AG09319 (cell line): Measurements from ENCODE around the gene VAC14.

ENCODE experiments used
- DNase-seq: peaks from one replicate; pipeline ENCODE4 v3.0.0-alpha.2; 2010; ENCODE audit warnings: low read depth; ENCODE audit errors: extremely low read depth
- TF ChIP-seq, protein P1 (sequence below): IDR thresholded peaks from 2 replicates; pipeline ENCODE4 v1.5.1; 2011; ENCODE audit warnings: low read depth, mild to moderate bottlenecking, inconsistent platforms, low read length, moderate library complexity

VAC14 gene

DNA sequence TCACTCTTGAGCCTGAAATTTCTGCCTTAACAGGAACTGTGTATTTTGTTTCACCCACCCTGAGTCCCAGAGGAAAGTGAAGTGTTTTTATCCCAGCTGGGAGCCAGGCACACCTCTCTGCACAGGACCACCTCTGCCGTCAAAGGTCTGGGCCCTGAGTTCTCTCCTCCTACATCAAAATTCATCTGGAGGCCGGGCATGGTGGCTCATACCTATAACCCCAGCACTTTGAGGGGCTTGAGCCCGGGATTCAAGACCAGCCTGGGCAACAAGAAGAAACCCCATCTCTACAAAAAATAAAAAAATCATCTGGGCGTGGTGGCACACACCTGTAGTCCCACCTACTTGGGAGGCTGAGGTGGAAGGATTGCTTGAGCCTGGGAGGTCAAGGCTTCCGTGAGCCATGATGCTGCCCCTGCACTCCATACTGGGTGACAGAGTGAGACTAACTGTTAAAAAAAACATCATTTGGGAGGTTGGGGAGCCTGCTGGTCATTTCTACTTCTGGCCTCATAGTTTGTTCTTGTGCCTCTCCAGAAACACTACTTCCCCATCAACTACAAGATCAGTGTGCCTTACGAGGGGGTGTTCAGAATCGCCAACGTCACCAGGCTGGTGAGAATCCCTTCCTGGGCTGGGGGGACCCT lies 144.8 kb downstream of the VAC14 start:
- TF ChIP-seq, protein P1, sequence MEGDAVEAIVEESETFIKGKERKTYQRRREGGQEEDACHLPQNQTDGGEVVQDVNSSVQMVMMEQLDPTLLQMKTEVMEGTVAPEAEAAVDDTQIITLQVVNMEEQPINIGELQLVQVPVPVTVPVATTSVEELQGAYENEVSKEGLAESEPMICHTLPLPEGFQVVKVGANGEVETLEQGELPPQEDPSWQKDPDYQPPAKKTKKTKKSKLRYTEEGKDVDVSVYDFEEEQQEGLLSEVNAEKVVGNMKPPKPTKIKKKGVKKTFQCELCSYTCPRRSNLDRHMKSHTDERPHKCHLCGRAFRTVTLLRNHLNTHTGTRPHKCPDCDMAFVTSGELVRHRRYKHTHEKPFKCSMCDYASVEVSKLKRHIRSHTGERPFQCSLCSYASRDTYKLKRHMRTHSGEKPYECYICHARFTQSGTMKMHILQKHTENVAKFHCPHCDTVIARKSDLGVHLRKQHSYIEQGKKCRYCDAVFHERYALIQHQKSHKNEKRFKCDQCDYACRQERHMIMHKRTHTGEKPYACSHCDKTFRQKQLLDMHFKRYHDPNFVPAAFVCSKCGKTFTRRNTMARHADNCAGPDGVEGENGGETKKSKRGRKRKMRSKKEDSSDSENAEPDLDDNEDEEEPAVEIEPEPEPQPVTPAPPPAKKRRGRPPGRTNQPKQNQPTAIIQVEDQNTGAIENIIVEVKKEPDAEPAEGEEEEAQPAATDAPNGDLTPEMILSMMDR, result no peak
- no peak for DNase-seq

DNA sequence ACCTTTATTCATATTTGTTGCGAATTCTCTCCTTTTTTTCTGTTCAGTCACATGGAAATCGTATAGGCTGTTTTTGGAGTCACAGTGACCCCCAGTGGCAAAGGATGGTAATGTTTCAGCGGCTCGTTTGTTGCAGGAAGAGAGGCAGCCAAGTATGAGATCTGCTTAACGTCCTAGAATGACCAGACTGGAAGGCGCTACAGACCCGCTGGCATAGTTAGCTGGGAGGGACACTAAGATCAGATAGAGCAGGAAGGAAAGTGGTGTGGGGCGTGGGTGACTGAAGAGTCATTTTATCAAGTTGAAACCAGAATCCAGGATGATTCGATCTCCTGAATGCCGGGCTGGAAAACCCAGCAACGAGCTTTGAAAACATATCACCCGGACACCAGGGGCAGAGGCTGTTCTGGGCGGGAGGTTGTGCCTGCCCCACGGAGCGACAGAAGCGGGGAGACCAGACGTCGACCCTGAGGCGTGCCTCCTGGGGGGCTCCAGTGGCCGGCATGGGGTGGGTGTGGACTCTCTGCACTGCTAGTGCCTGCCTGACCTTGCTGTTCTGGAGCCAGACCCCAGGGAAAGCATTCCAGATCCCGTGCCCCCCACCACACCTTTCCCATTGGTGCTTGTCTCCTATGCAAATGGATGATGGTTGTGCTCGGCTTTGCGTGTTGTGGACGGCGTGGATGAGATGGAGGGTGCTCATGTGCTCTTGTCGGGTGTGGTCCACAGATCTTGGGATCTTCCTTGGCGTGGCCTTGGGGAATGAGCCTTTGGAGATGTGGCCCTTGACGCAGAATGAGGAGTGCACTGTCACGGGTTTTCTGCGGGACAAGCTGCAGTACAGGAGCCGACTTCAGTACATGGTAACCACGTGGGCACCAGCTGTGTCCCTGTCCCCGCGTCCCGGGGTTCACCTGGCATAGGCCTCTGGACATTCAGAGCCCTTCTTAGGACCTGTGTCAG lies 146.9 kb downstream of the VAC14 start:
- no peak for DNase-seq
- TF ChIP-seq, protein P1, result peak; percentile 82

DNA sequence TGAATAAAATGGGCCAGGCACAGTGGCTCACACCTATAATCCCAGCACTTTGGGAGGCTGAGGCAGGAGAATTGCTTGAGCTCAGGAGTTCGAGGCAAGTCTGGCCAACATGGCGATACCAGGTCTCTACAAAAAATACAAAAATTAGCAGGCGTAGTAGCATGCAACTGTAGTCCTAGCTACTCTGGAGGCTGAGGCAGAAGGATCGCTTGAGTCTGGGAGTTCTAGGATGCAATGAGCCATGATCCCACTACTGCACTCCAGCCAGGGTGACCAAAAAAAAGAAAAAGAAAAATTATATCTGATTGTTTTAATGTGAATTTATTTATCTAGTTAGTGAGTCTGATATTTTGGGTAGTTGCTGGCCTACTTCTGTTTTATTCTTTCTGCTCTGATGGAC lies 147.6 kb downstream of the VAC14 start:
- TF ChIP-seq, protein P1, result no peak

GRCh38 chr16:70652322-70652721 lies 148.6 kb downstream of the VAC14 start:
- DNase-seq, result no peak
- TF ChIP-seq, protein P1, result no peak

More for the DNA sequence above, 147.6 kb downstream of the VAC14 start:
- no peak for DNase-seq

GRCh38 chr16:70651524-70651923 lies 149.4 kb downstream of the VAC14 start:
- DNase-seq, result no peak
- TF ChIP-seq, protein P1, result no peak

DNA sequence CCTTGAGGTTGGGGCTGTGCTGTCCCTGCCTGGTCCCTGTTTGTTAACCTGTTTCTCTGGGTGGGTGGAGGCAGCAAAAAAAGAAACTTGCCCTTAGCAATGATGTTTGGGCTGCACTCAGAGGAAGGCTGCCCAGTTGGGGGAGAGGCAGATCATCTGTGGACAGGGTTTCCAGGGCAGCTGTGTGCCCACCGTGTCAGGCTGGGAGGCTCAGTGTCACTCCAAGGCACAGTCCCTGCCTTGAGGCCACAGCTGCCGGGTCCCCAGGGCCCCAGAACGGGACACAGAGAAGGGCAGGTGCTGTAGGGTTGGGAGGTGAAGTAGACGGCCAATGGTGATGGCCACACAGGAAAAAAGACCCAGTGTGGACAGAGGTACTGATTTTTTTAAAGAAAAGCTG lies 150.7 kb downstream of the VAC14 start:
- DNase-seq, result no peak
- TF ChIP-seq, protein P1, result no peak

GRCh38 chr16:70649300-70649699 lies 151.7 kb downstream of the VAC14 start:
- TF ChIP-seq, protein P1, result no peak
- no peak for DNase-seq
